ENCODE data around the gene GRK6.
"Not testable (repeated sequence)": the region's sequence is repeated elsewhere in the genome, so short reads cannot be mapped to it uniquely, and the experiment has no call there.

GRK6 gene

GRCh38 chr5:177472460-177473442 is 46.3 kb downstream of the GRK6 start:
- no peak for DNase-seq

DNA sequence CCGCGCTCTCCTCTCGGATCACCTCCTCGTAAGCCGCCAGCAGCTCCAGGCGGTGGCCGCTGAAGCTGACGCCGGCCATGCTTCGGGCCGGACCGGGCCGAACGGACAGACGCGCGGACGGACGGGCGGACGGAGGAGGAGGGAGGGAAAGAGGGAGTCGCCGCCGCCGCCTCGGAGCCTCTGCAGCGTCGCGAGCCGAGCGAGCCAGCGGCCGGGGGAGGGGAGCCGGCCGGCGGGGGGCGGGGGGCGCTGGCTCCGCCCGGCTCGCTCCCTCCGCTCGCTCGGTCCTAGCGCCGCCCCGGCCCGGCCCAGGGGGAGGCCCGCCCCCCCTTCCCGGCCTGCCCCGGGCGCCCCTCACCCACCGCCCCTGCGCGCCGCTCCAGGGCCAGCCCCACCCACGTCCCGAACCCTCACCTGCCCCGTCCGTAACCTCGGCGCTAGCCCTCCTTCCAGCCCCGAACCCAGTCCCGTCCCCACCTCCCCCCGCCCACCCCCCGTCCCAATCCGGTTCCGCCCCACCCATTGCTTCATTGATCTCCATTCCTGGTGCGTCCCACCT is 47.0 kb downstream of the GRK6 start, which contains the start of gene DBN1:
Gene DBN1 (minus strand): TSS at position 192 of the 559 bp plus-strand sequence. CDS start 113 bp downstream, at position 79.
- peak; percentile 23 for DNase-seq

GRCh38 chr5:177474002-177474476 is 47.6 kb downstream of the GRK6 start:
- DNase-seq = no peak

DNA sequence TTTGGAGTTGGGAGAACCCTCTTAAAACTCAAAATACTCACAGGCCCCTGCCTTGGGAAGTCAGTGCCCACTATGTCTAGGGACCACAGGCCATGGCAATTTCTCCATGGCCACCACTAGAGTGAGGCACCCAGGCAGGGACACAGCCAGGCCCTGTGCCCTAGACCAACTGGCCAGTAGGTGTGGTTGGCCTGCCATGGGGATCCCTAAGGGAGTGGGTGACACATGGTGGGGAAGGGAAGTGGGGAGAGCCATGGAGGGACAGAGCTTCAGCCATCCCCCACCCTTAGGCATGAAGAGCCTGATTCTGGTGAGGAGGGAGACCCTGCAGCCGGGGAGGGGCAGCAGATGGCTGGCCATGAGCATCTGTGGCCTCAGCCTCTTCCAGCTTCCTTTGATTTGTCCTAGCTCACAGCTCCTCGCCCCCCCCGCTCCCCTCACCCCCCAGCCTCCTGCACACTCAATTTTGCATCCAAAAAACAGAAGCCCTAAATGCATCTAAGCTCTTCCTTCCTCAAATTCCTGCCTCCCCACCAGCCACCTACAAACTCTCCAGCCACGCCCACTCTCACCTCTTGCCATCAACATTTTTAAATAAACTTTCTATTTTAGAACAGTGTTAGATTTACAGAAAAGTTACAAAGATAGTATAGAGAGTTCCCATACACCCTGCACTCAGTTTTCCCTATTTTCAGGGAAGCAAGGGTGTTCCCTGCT is 48.5 kb downstream of the GRK6 start:
- no peak for DNase-seq

DNA sequence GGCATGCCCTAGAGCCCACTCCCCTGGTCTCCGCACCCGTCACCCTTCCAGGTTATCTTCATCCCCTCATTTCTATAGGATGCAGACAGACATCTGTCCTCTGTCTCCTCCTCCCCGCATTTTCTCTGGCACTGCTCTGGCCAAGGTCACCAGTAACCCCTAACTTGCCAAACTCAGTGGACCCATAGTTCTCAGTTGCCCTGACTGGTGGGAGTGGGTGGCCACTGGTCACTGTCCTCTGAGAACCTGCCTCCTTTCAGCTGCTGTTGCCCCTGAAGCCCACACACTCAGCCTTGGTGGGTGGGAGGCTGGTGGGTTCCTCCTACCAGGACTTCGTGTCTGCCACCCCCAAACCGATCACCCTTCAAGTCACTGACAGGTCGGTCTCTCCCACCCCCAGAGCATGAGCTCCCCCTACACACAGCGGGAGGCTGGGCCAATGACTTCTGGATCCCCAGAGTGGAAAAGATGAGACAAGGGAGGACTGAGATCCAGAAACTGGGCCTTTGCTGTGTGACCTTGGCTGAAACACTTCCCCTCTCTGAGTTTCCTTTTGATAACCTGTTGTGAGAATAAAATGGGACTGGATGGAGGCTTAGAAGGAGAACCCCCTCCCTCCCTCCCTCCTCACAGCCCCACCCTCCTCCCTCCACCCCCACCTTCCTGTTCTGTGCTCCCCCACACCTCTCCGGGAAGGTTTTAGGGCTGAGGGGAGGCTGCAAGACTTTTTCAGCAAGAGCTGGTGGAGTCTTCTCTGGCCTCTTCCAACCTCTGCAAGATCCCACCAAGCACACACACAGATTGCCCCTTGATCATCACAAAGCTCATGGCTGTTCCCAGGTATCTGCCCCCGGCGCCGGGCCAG is 49.3 kb downstream of the GRK6 start:
- no peak for DNase-seq

DNA sequence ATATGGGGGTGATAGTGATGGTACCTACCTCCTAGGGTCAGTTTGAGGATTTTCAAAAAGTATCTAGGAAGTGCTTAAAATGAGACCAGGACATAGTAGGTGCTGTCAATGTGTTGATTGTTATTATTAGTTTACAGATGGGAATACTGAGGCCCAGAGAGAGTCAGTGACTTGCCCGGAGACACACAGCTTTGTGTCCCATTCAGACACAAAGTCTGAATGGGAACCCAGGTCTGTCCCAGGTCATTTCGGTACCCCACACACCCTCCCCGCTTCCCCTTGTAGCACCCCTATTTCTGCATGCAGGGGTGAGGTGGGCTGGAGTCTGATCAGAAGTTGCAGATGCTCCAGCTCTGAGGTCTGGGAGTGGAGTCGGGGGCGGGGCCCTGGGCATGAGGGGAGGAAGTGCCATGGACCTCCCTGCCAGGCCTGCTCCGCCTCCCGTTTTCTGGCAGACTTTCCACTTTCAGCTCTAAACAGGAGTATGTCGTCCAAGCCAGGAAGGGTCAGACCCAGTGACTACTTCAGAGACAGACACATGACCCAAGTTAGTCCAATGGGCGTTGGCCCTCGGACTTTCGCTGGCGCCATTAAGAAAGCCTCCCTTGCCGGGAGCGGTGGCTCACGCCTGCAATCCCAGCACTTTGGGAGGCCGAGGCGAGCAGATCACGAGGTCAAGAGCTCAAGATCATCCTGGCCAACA is 50.2 kb downstream of the GRK6 start:
- no peak for DNase-seq

- no peak for DNase-seq
Measured at GRCh38 chr5:177477701-177478477, 51.4 kb downstream of the GRK6 start.

- no peak for DNase-seq
Measured at GRCh38 chr5:177478711-177479646, 52.5 kb downstream of the GRK6 start.

- no peak for DNase-seq
Measured at GRCh38 chr5:177479774-177480173, 53.3 kb downstream of the GRK6 start.

DNA sequence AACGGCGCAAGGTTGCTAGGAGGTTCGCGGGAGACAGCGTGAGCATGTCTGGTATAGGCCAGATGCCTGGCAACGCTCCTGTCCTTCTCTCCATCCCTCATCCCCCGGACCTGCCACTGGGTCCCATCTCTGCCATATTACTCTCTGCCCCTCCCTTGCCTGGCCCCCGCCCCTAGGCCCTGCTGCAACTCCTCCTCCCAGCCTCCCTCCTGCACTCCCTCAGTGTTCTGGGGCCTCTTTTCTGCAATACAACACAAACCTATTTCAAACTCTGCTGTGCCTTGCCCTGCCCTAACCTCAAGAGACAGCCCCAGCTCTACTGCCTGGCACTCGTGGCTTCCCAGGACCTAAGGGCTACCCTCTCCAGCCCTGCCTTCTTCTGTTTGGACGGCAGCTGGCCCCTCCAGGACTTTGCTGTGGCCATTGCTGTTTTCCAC is 55.9 kb downstream of the GRK6 start:
- DNase-seq = no peak

DNA sequence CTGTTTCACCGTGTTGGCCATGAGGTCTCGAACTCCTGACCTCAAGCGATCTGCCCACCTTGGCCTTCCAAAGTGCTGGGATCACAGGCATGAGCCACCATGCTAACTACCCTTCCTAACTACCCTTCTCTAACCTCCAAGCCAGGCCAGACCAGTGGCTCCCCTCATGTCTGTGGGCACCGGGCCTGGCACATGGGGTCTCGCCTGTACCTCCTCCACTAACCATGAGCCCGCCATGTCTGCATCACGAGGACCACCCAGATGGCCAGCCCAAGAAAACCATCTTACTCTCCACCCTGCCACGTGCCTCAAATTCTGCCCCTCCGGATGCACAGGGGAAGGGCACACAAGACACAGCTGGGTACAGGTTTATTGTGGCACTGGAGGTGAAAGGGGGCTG is 56.6 kb downstream of the GRK6 start:
- no peak for DNase-seq

GRCh38 chr5:177483994-177484901 is 57.8 kb downstream of the GRK6 start:
- no peak for DNase-seq

DNA sequence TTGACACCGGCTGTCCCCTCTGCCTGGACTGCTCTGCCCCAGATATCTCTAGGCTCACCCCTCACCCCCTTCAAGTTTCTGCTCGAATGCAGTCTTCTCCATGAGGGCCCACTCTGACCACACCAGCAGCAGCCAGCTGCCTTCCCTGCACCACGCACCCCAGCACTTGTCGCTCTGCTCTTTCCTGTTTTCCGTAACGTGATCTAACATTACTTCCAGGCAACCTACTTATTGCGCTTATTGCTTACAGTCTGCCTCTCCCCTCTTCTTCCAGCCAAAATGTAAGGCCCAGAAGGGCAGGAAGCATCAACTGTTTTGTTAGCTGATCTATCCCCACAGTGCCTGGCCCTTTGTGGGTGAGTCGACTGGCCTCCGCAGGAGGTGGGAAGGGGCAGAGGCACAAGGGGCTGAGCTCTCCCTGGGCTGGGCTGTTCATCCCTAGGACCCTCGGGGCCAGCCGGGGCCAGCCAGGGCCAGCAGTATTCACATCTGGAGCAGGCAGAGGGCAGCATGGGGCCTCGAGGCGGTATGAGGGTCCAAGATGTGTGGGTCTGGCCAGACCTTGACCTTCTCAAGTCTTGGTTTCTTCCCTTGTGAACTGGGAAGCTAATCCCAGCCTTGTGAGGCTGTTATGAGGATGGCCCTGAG is 58.5 kb downstream of the GRK6 start:
- DNase-seq = no peak

DNA sequence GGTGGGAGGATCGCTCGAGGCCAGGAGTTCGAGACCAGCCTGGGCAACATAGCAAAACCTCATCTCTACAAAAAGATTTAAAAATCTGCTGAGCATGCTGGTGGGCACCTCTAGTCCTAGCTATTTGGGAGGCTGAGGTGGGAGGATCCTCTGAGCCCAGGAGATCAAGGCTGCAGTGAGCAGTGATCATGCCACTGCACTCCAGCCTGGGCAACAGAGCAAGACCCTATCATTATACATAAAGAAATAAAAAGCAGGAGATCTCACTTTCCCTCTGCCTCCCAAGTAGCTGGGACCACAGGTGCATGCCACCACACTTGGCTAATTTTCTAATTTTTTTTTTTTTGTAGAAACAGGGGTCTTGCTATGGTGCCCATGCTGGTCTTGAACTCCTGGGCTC is 59.3 kb downstream of the GRK6 start:
- DNase-seq = not testable (repeated sequence)

DNA sequence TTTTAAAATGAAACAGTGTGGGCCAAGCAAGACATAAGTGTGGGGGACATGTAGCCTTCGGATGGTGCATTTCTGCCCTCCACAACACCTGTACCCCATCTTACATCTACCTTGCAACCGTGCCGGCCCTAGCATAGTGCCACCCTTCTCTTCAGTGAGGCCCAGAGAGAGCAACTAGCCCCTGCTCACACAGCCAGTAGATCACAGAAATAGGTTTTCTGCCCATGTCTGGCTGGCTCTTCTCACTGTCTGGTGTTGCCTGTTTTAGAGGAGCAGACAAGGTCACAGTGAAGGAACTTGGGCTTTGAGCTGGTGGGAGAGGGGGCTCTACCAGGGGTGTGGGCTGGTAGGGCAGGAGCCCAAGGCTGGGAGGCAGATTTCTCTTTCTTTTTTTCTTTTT is 59.8 kb downstream of the GRK6 start:
- no peak for DNase-seq

DNA sequence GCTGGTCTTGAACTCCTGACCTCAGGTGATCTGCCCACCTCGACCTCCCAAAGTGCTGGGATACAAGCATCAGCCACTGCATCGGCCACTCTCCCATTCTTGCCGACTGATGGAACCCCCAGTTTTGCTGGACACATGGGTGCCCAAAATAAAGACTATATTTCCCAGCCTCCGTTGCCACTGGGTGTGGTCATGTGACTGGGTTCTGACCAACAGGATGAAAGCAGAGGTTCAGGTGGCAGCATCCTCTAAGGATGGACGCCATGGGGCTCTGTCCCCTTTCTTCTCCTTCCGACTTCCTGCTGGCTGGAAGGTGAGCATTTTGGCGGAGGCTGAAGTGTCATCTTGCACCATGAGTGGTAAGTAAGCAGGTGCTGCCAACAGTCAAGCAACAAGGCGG is 60.7 kb downstream of the GRK6 start:
- no peak for DNase-seq

GRCh38 chr5:177487975-177488374 is 61.5 kb downstream of the GRK6 start:
- DNase-seq = no peak

- no peak for DNase-seq
Measured at GRCh38 chr5:177489119-177489716, 62.7 kb downstream of the GRK6 start.

All from NCI-H748 treated with DMSO at 0.1 percent for 48 hours (cell line).